Cortex of kidney (tissue), 1 donor: Measurements from ENCODE around the gene TNNC2.
"Not testable (repeated sequence)": the region's sequence is repeated elsewhere in the genome, so short reads cannot be mapped to it uniquely, and the experiment has no call there.

Source experiments
- DNase-seq: peaks from one replicate; lab custom pipeline; 2025; lab: John Stamatoyannopoulos, UW

Gene TNNC2

DNA sequence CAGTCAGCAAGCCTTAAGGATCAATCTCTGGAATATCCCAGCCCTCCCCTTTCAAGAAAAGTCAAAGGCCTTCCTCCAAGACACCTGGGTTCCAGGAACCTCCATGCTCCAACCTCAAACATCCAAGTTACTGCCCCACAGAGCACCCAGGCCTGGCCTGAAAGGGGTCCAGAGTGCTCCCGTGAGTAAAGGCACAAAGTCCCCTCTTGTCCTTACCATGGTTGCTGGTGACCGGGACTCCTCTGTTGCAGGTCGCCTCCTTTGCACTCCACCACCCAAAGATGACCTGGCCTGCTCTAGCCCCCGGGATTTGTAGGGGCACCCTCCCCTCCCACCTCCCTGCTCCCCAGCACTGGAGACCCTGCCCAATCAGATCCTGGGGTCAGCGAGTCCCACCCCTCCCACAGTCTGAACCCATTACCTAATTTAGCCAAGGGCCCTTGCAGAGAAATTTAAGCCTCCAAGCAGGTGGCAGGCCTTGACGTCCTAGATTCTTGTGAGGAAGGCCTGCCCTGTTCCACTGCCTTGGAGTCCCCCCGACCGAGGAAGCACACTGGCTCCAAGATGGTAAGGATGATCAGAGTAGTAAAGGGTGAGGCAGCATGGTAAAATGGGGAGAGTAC, at the start of gene TNNC2:
TNNC2 (minus strand) TSS at position 283 of the 623 bp plus-strand sequence; CDS start at position 219, 64 bp downstream.
- DNase-seq: no peak

DNA sequence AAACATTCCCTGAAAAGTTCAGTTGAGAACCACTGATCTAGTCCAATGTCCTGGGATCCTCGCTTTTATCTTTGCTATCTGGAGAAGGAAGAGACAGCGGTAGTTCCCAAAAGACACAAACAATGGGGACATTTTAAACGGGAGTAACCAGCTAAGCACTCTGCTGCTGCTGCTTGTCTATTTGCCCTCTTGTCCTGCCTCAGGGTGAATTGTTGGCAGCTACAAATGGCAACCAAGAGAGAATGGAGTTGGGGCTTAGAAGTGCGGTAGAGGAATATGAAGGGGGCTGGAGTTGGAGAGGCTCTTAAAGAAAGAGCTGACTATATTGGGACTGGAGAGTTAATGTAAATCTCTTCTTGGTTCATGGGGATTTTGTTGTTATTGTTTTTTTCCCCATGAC, 47.5 kb upstream of the TNNC2 start:
- DNase-seq: no peak

DNA sequence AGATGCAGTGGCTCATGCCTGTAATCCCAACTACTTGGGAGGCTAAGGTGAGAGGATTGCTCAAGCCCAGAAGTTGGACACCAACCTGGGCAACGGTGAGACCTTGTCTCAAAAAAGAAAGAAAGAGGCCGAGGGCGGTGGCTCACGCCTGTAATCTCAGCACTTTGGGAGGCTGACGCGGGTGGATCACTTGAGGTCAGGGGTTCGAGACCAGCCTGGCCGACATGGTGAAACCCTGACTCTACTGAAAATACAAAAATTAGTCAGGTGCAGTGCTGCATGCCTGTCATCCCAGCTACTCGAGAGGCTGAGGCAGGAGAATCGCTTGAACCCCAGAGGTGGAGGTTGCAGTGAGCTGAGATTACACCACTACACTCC, 47.0 kb upstream of the TNNC2 start:
- not testable (repeated sequence) for DNase-seq

DNA sequence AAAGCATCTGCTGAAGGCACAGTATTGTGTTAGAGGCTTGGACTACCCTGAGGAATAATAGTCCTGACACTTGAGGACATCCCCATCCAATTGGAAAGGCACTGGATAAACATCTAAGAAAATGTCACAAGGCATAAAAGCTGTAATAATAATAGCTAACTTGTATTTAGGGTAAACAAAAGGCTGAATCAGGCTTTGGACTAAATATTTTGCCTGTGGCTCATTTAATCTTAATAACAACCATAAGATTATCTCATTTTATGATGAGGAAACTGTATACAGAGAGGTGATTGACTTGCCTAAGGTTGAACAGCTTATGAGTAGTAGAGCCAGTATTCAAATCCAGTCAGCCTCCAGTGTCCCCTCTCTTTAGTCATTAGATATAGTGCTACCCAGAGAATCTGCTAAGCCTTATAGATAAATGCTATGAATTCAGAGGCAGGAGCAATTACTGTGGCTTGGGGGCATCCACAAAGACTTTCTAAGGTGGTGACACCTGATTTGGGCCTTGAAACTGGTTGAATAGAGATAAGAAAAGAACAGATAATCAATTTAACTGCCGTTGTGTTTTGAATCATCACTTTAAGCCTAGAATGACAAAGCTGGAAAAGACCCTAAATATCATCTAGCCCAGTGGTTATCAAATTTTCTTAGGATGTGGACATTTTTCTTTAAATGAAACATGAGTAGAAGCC, 46.4 kb upstream of the TNNC2 start:
- DNase-seq: no peak

DNA sequence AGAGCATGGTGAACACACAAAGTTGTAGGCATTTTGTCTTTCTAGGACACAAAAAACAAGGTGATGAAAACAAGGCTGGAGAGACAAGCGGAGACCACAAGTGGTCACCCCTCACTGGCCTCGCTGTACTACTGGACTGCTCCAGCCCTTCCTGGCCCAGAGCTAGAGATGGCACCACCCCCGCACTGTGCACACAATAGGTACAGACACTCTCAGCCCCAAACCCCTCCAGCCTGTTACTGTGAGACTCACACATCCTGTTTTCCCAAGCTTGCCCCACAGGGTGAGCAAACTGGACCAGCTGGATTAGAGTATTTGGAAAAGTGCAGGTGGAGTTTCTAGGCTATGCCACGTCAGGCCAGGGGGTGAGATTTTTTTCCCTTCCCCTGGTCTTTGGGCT, 45.5 kb upstream of the TNNC2 start:
- no peak for DNase-seq

DNA sequence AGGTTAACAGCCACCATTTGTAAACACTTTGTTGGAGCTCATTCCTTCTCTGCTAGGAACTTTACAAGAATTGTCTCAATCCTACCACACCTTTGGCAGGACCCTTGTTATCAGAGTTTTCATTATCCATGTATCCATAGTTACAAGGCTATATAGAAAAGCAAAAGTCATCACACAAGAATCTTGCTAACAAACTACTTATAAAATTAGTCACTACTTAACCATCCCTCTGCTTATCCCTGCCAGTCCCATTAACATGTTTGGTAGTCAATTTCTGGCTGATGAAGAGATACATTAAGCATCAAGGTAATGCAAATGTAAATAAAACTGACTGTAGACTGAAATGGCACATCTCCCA, 40.7 kb upstream of the TNNC2 start:
- DNase-seq: no peak

DNA sequence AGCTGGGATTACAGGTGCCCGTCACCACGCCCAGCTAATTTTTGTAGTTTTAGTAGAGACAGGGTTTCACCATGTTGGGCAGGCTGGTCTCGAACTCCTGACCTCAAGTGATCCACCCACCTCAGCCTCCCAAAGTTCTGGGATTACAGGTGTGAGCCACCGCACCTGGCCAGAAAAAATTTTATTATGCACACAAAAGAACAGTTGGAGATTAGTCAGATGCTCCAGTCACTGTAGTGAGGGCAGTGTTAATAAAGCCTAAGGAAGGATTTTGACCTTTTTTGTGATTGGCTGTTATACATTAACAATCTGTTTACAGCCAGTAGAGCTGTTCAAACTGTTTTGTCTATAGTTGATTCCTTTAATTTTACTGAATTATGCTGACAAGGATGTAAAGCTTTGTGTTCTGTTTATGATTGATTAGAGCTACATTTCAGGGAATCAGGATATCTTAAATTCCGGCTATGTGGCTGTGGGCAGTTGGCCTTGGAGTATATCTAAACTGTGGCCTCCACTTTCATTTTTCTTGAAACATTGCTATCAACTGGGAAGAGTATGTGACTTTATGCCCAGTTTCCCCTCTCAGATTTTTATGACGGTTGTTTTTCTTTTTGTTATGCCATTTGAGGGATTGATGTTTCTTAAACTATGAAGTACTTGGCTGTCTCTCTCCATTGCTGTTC, 40.2 kb upstream of the TNNC2 start:
- no peak for DNase-seq

DNA sequence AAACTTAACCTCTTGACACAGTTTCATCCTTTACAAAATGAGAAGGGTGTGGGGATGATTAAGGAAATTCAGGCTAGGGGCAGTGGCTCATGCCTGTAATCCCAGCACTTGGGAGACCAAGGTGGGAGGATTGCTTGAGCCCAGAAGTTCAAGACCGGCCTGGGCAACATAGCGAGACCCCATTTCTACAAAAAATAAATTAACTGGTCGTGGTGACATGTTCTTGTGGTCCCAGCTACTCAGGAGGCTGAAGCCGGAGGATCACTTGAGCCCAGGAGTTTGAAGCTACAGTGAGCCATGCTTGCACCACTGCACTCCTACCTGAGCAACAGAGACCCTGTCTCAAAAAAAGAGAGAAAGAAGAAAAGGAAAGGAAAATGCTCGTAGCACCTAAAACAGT, 39.3 kb upstream of the TNNC2 start:
- DNase-seq: no peak

DNA sequence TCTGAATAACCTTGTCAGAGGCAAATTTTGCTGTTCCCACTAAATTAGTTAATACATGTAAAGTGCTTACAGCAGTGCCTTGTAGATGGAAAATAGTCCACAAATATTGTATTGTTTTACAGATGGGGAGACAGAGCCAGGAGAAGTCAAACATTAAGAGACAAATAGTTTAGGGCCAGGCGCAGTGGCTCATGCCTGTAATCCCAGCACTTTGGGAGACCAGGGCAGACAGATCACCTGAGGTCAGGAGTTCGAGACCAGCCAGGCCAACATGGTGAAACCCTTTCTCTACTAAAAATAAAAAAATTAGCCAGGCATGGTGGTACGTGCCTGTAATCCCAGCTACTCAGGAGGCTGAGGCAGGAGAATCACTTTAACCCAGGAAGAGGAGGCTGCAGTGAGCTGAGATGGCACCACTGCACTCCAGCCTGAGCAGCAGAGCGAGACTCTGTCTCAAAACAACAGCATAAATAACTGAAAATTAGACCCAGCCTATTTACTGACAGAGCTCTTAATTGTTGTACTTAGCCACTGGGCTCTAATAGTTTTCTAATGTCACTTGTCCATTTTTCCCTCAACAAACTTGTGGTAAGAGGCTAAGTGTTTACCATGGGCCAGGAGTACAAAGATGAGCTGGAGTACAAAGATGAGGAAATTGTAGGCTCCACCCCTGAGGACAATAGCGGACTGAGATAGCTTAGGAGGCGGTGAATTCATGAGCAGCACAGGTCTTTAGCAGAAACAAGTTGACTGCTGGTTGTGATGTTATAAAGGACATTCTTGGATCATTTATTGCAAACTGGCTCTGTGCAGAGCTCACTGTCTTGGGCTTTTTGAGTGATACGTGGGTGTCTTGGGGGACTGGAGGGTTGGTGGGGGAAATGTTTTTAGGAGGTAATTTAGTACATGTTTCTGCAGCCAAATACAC, 36.7 kb upstream of the TNNC2 start:
- no peak for DNase-seq

DNA sequence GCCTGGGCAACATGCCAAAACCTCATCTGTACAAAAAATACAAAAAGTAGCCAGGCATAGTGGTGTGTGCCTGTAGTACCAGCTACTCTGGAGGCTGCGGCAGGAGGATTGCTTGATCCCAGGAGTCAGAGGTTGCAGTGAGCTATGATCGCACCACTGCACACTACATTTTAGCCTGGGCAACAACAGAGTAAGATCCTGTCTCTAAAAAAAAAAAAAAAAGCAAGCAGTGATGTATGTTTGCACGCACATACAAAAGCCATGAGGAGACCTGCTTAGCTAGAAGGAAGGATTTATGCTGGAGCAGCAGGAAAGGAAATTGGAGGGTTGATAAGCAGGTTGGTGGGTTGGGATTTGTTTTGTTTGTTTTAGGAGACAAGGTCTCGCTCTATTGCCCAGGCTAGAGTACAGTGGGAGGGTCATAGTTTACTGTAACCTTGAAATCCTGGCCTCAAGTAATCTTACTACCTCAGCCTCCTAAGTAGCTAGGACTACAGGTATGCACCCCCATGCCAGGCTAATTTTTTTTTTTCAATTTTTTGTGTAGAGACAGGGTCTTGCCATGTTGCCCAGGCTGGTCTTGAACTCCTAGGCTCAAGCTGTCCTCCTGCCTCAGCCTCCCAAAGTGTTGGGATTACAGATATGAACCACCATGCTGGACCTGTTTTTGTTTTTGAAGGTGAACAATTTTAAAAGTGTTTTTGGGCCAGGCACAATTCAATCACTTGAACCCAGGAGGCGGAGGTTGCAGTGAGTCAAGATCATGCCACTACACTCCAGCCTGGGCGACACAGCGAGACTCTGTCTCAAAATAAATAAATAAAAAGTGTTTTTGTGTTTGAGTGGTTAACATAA, 34.3 kb upstream of the TNNC2 start:
- no peak for DNase-seq

DNA sequence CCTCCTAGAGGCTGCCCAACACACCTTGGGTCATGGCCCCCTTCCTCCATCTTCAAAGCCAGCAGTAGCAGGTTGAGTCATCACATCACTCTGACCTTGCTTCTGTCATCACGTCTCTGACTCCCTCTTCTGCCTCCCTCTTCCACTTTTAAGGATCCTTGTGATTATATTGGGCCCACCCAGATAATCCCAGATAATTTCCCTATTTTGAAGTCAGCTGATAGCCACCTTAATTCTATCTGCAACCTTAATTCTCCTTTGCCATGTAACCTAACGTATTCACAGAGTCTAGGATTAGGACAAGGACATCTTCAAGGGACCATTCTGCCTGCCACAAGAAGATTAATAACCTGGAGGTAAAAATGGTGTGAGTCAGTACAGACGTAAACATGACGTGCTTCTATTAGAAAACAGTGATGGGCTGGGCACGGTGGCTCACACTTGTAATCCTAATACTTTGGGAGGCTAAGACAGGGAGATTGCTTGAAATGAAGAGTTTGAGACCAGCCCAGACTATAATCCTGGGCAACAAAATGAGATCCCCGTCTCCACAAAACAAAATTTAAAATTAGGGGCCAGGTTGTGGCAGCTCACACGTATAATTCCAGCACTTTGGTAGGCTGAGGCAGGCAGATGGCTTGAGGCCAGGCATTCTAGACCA, 33.6 kb upstream of the TNNC2 start:
- no peak for DNase-seq

DNA sequence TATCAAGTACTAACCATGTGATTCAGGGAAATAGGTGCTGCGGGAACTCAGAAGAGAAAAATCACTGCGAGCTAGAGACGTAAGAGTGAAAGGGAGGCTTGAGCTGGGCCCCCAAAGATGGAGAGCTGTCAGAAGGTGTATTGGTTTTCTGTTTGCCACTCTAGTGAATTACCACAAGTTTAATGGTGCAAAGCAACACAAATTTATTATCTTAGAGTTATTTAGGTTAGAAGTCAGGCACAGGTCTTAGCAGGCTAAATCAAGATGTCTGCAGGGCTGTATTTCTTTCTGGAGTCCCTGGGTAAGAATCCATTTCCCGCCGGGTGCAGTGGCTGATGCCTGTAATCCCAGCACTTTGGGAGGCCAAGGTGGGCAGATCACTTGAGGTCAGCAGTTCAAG, 32.8 kb upstream of the TNNC2 start:
- no peak for DNase-seq

DNA sequence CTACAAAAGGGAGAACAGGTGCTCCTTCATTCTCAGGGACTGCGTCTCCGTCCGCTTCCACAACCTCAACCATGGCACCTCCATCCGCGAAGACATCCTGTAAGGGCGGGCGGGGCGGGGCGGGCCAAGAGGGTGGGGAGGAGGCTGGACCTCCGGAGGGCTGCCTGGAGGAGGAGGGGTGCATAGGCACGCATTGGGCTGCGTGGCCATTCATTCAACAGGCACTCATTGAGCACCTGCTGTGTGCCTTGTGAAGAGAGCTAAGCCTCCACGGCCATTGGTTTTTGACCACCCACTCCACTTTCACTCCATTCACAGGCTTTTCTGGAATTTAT, 30.7 kb upstream of the TNNC2 start:
- no peak for DNase-seq

DNA sequence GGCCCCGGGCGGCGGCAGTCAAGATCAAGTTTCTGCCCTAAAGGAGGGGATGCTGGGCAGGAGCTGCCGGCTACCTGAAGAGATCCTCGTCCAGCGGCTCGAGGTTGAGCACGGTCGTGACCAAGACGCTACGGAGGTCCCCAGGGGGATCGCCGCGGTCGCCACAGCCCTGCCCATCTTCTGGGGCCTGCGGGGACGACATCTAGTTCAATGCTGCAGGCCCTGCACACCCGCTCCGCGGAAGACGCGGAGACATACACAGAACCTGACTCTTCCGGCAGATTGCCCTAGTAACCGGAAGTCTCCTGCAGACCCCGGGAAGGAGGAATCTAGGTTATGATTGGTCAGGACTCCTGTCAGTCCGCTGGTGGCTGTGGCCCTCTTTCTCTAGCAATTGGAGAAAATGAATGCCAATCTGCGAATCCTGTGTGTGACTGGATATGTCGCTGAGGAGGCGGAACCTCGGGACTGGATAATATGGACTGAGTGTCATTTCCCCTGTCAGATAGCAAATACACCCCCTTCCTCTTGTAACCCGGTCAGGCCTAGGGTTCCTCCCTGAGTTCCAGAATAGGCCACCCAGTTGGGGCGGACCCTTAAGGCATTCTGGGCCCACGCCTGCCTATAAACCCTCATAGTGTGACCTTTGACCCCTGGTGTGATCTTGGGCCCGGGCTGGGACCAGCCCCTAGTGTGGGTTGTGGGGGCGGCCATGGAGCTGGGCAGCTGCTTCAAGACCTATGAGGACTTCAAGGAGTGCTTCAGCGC, 30.2 kb upstream of the TNNC2 start, which contains the start of the genes ACOT8 and ZSWIM3:
ACOT8 (minus strand) TSS at position 279 of the 768 bp plus-strand sequence; CDS start at position 202, 77 bp downstream.
ZSWIM3 (plus strand) TSS at position 501 of the 768 bp plus-strand sequence; CDS start at position 713, 212 bp downstream.
- DNase-seq: no peak

DNA sequence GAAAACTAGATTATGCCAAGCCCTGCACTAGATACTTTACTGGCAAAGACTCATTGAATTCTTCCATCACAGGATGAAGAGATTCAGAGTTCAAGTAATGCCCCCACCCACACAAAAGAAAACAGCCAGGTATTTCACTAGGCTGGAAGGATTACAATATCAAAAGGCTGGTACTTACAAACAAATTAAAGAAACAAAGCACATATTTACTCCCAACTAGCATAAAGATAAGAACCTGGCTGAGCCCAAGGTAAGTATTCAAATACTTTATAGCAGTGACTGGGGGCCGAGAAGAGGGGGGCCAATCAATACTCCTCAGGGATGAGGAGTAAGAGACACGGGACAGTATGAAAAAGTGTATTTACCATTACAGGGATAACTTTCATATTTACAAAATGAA, 26.4 kb upstream of the TNNC2 start:
- DNase-seq: no peak

DNA sequence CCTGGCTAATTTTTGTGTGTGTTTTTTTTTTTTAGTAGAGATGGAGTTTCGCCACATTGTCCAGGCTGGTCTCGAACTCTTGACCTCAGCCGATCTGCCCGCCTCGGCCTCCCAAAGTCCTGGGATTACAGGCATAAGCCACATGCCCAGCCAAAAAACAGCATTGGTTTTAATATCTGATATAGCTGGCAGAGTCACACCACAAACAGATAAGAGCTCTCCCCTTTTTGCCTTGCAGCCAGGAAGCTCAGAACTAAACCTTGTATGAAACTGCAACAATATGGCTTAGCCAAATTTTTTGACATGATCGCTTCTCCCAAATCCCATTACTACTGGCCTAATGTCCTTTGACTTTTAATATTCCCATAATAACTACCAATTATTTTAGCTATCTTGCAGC, 25.2 kb upstream of the TNNC2 start:
- DNase-seq: no peak

DNA sequence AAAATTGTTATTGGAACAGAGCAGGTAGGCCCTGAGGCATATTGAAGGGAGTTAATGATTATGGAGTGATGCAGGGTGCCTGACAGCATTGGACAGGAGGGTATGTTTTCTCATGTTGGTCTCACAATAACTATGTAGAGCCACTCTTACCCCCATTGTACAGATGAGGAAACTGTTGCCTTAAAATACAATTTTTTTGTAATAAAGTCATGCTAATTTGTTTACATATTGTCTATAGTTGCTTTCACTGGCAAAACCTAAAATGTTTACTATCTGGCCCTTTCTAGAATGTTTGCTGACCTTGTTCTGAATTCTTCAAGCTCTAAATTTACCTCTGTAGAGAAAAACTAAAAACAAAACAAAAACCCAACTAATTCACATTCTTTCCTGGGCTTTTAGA, 24.4 kb upstream of the TNNC2 start:
- no peak for DNase-seq

DNA sequence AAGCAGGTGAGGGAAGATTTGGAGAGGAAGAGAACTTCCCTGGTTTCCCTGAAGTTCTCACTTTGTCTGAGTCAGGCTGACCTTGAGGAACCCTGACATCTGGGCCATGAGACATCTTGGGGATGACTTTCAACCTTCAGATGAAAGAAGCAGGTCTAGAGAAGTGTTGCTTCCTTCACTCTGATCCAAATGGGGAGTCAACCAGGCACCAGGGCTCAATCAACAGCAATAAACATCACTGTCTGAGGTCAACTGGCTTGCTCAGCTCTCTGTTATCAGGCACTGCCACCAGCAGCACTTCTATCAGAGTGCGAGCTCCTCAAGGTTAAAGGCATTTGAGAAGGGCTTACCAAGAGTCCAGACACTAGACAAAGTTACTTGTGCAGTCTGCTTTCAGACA, 23.8 kb upstream of the TNNC2 start:
- DNase-seq: no peak

DNA sequence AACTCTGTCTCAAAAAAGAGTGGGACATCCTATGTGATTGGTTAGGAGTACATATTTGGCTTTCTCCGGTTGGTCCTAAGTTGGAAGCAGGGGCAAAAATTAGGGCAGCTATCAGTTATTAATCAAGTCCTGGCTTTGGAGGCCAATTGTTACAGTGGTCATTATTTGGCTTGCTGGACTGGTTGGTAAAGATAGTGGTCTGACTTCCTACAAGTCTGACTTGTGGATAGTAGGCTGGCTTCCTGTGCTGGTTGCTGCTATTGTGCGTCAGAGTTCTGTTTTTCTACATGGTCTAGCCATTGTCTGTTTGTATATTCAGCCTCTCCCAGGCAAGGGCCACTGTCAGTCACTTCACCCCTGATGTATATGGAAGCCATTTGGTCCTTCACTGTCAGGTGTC, 23.1 kb upstream of the TNNC2 start:
- DNase-seq: no peak

DNA sequence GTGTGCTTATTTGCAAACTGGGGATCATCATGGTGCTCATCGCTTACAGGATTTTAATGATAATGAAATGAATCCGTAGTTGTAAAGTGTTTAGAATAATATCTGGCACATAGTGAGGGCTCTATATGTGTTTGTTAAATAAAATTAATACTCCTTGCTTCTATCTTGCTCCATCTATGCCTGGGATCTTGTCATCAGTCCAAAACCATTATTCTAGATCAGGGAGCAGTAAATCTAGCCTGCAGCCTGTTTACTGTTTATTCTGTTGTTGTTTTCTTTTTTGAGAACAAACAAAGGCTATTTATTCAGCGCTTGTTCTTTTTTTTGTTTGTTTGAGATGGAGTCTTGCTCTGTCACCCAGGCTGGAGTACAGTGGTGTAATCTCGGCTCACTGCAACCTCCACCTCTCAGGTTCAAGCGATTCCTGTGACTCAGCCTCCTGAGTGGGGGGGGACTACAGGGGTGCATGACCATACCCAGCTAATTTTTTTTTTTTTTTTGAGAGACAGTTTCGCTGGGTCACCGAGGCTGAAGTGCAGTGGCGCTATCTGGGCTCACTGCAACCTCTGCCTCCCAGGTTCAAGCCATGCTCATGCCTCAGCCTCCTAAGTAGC, 22.0 kb upstream of the TNNC2 start:
- no peak for DNase-seq
